GM13977 (cell line): ENCODE data around the gene ANKRD63.
A peak's percentile ranks its signal among the peaks of the same experiment; 100 is the strongest.

Experiments used
- DNase-seq: peaks from one replicate; pipeline ENCODE4 v3.0.0; 2012; ENCODE audit warnings: low spot score
- CTCF ChIP-seq: IDR thresholded peaks from 2 replicates; pipeline ENCODE4 v1.5.1; 2012; ENCODE audit warnings: mild to moderate bottlenecking, control low read depth; ENCODE audit not compliant: insufficient read depth; ENCODE audit errors: extremely low read depth, missing control alignments
- in situ Hi-C: fragments of 300-500 bp; cut with MboI; formaldehyde crosslinking; loops from one replicate; pipeline ENCODE4 v1.12.0; 2022; ENCODE audit warnings: low sequenced_read_pairs, low pct_unique_long_range_greater_than_20kb, mixed read lengths, inconsistent platforms; ENCODE audit not compliant: unreplicated experiment

Gene ANKRD63

GRCh38 chr15:40281801-40282146 is 1.1 kb downstream of the ANKRD63 start:
- in situ Hi-C loops = no loop called here
- no peak for TF ChIP-seq CTCF
- DNase-seq = no peak

GRCh38 chr15:40281057-40281800 is 1.6 kb downstream of the ANKRD63 start:
- in situ Hi-C loops = no loop called here
- no peak for DNase-seq
- no peak for TF ChIP-seq CTCF

GRCh38 chr15:40280260-40281056 is 2.4 kb downstream of the ANKRD63 start:
- TF ChIP-seq CTCF = no peak
- DNase-seq = no peak
- in situ Hi-C loops = no loop called here

GRCh38 chr15:40279437-40280141 is 3.3 kb downstream of the ANKRD63 start:
- peak; percentile 87 for DNase-seq
- peak; percentile 98 for TF ChIP-seq CTCF
- in situ Hi-C loops = loop anchor here (10.0 kb wide), 1 partner anchor 235 kb away; no protein-coding TSS in a partner anchor

- no peak for DNase-seq
- in situ Hi-C loops = loop anchor here (10.0 kb wide), 1 partner anchor 233 kb away; no protein-coding TSS in a partner anchor
- no peak for TF ChIP-seq CTCF
These were observed 4.8 kb downstream of the ANKRD63 start for GRCh38 chr15:40278026-40278425.

- in situ Hi-C loops = loop anchor here (10.0 kb wide), 1 partner anchor 233 kb away; no protein-coding TSS in a partner anchor
- no peak for TF ChIP-seq CTCF
- DNase-seq = no peak
These were observed 5.4 kb downstream of the ANKRD63 start for GRCh38 chr15:40277471-40277870.
